ENCODE results near the gene DOCK6.

The DOCK6 gene

DNA sequence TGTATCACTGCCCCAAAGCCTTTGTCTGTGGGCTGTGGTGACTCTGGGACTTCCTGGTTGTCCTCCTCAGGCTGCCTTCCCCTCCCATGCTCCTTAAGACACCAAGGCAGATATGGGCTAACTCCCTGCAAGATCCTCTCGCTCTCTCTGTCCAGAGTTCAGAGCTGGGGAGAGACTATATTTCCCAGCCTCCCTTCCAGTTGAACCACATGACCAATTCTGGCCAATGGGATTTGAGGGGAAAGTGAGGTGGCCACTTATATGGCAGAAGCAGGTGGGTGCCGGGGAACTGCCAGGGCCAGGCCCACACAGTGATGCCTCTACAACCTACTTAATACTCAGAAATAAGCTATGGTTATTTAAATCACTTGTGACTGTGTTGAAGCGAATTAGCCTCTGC, 39.1 kb downstream of the DOCK6 start:
- no peak for DNase-seq (ENCODE audit: low spot score)

DNA sequence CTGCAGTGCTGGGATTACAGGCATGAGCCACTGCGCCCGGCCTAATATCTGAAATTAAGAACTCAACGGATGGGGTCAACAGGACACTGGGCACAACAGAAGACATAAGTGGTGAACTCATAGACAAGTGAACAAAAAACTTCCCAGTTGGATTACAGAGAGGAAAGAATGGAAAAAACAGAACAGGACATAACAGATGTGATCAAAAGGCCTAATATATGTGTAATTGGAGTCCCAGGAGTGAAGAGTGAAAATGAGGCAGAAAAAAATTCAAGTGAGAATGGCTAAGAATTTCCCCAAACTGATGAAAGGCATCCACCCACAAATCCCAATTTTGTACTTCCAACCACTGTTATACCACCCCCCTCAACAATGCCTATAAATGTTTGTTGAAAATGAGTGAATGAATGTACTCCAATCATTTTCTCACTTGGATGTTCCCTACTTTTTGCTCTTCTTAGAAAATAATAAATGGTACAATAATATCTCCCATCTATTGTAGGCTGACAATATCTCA, 41.2 kb downstream of the DOCK6 start:
- DNase-seq (ENCODE audit: low spot score): no peak

DNA sequence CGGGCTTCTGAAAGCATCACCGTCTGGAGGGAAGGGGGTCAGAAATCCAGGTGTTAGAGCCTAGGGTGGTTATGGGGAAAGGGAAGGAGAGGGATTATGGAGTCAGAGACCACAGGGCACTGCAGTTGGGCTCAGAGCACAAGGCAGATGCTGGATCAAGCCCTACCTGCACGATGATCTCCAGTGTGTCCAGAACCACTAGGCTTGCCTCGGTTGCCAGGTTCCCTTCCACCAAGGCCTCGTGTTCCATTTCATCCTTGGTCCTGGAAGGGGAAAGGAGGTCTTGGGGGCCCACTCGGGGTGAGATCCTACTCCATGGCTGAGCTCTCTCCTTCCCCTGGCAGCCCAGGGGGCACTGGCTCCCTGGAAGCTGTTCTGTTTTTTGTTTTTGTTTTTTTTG, 47.9 kb downstream of the DOCK6 start:
- no peak for DNase-seq (ENCODE audit: low spot score)

DNA sequence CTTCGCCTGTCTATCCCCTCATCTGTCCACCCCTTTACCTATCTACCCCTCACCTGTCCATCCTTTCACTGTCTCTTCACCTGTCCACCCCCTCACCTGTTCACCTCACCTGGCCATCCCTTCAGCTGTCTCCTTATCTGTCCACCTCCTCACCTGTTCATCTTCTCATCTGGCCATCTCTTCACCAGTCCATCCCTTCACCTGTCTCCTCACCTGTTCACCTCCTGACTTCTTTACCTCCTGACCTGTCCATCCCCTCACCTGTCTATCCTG, 51.7 kb downstream of the DOCK6 start:
- DNase-seq (ENCODE audit: low spot score): no peak

DNA sequence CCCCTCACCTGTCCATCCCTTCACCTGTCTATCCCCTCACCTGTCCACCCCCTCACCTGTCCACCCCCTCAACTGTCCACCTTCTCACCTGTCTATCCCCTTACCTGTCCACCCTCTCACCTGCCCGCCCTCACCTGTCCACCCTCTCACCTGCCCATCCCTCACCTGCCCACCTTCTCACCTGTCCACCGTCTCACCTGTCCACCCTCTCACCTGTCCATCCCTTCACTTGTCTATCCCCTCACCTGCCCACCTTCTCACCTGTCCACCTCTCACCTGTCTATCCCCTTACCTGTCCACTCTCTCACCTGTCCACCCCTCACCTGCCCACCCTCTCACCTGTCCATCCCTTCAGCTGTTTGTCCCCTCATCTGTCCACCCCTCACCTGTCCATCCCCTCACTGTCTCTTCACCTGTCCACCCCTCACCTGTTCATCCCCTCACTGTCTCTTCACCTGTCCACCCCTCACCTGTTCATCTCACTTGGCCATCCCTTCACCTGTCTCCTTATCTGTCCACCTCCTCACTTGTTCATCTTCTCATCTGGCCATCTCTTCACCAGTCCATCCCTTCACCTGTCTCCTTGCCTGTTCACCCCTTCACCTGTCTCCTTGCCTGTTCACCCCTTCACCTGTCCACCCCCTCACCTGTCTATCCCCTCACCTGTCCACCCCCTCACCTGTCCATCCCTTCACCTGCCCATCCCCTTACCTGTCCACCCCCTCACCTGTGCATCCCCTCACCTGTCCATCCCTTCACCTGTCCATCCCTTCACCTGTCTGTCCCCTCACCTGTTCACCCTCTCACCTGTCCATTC, 52.3 kb downstream of the DOCK6 start:
- DNase-seq (ENCODE audit: low spot score): no peak

DNA sequence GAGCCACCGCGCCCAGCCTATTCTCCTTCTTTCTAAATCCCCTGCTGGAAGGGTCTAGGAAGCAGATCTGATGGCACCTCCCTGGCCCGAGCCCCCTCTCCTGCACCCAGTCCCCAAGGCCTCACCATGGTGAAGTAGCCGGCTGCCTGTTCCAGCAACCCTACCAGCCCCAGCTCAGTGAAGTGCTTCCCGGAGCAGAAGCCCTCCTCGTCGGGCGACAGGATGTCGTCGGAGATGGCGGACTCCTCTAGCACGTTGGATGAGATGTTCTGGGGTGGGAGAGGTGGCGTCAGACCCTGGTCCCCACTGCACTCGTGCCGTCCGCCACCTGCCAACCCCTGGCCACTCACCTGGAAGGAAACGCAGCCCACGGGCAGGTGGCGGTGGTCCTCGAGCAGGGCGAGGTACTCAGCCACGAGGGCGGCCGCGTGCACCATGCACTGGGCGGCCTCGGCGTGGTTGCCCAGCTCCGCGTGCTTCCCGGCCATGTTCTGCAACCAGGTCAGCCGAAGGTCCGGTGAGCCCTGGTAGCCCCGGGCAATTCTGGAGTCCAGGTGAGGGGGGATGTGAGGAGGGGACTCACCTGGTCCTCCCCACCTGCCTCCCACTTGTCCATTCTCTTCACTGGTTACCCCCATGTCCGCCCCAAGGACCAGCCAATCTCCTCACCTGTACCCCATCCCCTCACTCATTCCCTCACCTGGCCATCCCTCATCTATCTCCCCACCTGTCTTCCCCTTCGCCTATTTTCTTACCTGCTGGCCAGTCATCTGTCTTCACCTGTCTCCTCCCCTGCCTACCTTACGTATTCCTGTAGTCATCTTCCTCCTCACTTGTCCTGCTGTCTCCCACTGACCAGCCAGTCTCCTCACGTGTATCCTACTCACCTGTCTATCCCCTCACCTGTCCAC, 53.5 kb downstream of the DOCK6 start:
- DNase-seq (ENCODE audit: low spot score): no peak

DNA sequence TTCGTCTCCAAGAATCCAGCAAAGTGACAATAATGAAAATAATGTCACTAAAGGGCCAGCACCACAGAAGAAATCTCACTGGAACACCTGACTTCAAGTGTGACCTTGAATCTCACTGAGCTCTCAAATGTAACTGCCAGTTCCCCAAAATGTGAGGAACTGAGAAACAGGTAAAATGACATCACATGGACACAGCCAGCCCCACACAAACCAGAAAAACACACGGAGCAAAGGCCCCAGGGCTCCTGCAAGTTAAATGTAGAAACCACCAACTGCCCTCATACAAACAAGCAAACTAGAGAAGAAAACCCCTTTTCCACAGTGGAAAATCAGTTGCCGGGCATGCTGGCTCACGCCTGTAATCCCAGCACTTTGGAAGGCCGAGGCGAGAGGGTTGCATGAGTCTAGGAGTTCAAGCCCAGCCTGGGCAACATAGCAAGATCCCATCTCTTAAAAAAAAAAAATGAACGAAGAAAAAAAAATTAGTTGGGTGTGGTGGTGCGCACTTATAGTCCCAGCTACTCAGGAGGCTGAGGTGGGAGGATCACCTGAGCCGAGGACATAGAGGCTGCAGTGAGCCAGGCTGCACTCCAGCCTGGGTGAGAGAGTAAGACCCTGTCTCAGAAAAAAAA, 56.3 kb downstream of the DOCK6 start:
- DNase-seq (ENCODE audit: low spot score): no peak

DNA sequence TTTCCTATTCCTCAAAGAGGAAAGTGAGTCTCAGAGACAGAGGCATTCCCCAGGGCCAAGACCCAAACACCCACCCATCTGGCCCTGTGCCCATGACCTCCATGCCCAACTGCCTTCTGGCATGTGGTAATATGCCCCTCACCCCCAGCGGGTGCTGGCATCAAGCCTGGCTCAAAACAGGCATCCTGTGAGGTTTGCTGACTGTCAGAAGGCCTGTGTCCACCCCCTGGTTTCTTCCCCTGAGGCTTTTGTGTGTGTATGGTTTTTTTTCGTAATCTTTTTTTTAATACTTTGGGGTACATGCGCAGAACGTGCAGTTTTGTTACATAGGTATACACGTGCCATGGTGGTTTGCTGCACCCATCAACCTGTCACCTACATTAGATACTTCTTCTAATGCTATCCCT, 57.4 kb downstream of the DOCK6 start:
- no peak for DNase-seq (ENCODE audit: low spot score)

DNA sequence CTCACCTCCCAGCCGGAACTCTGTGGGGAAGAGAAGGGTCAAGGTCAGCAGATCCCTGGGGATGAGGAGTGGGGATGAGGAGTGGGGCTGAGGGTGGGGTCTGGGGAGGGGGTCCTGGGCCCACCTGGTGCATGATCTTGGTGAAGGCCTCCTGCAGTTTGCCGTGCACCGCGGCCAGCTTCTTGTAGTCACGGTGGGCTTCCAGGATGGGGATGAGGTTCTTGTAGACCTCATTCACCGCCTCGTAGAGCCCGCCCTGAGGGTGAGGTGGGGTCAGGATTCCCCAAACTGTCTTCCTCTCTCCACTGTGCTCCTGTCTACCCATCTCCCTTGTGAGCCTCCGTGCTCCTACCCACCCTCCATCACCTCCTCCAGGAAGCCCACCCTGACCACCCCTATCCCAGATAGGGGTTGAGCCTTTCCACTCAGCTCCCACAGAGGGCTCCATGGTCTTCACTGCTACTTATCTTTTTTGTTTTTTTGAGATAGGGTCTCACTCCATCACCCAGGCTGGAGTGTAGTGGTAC, 58.2 kb downstream of the DOCK6 start:
- no peak for DNase-seq (ENCODE audit: low spot score)

DNA sequence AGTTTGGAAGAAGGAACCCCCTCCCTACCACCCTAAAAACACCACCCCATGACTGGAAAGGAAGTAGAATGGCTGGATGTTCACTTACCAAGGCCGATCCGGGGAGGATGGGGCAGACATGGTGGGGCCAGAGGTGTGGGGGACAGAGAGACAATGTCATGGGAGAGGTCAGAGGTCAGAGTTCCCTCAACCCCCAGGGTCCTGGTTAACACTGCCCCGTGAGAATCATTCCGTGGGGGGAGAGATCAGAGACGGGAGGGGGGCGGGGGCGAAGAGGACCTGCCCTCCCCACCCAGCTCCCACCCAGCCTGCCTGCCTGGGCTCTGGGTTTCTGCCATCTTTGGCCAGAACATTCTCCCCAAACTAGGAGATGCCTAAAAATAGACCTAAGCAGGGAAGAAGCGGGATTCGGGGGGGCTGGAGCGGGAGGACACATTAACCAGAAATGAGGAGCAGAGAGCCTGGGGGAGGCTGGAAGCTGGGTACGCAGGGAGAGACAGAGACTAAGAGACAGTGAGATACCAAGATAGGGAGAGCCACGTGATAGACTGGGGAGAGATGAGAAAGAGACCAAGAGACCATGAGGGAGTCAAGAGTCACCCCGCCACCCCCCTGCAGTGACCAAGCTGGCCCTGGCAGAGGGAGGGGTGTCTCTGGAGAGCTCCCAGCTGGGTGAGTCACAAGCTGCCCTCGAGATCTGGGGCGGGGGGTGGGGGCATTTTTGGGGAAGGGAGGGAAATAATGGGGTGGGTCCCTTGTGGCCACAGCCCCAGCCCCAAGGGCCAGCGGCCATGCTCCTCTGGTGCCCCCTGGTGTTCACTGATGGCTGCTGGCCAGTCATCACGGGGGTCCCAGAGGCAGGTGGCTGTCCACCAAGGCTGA, 58.9 kb downstream of the DOCK6 start:
- DNase-seq (ENCODE audit: low spot score): peak; percentile 72

DNA sequence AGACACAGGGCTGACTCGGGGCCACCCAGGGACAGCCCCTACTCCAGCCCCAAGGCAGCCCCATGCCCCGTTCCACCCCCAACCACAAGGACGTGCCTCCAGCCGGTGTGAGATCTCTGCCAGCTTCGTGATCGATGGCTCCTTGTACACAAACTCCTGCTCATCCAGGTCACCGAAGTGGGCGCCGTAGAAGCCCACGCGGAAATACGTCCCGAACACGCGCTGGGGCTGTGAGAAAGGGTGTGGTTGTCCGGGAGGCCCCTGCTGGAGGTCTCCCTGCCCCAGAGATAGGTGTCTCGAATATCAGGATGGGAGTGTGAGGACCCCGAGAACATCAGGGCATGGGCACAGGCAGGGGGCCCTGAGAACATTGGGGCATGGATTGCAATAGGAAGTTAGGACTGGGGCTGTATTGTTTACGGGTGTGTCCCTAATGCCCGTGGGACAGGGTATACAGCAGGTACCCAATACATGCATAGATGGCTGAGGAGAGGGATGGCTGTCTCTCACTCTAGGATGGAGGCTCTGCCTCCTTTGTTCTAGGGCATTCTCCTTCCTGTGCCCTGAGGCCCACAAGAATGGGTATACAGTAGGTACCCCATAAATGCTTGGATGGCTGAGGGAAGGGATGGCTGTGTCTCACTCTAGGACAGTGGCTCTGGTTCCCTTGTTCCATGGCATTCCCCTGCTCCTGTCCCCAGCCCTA, 59.7 kb downstream of the DOCK6 start:
- no peak for DNase-seq (ENCODE audit: low spot score)

DNA sequence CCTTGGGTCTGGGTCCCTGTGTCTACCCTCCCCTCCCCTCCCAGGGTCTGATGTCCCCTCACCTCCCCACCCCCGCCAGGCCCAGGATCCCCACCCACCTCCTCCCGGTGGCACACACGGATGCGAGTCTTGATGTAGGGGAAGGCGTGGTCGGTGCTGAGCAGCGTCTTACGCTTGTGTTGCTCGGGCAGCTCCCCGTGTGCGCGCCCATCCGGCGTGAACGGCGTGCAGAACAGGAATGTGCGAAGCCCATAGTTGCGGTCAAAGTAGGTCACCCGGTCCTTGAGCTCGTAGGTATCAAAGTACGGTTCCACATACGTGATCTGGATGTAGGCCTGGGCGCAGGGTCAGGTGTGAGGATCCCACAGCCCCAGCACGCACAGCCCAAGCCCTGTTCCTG, 60.5 kb downstream of the DOCK6 start:
- no peak for DNase-seq (ENCODE audit: low spot score)

DNA sequence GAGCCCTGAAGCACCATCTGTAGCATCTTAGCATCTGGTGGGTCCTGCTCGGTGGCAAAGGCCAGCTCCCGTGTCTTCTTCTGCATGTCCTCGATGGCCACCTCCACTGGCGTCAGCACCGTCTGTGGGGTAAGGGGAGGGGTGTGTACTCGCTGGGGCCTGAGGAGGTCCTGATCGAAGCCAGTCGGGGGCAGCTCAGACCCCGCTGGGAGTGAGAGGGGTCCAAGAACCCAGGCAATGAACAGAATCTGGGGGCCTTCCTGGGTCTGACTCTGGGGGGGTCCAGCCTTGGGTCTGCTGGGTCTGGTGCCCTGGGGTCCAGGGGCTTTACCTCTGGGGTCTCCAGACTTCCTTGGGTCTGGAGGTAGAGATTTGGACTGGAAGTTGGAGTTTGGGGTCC, 61.4 kb downstream of the DOCK6 start:
- DNase-seq (ENCODE audit: low spot score): no peak

DNA sequence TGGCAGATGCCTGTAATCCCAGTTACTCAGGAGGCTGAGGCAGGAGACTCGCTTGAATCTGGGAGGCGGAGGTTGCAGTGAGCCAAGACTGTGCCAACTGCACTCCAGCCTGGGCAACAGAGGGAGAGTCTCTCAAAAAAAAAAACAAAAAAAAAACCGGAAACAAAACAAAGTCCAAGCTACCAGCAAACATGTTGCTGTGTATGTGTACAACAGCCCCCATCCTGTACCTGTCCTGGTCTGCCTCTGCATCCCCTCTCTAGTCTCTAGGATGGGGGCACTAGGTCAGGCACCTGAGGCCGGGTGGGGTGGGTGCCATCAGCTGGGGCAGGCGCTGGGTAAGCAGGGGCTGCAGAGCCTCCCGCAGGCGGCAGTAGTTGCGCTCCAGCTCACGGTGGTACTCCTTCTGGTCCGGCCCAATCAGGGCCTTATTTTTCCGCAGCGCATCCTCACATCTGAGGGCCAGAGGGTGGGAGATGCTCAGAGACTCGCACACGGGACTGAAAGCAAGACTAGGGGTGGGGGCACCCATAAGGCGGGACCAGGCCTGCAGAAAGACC, 62.2 kb downstream of the DOCK6 start:
- DNase-seq (ENCODE audit: low spot score): no peak

DNA sequence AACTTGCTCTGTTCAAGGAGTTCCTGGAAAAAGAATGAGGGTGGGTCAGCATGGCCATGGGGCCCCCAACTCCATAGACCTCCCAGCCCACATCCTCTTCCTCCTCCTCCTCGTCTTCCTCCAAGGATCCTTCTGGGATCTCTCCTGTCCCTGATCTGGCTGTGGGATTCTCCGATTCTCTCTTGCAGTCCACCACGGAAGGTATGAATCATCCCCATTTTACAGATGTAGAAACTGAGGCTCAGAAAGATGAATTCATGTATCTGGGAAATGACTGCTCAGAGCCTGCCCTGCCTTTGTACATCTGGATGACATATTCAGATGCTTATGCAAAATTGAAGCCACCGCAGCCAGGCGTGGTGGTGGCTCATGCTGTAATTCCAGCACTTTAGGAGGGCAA, 62.8 kb downstream of the DOCK6 start:
- no peak for DNase-seq (ENCODE audit: low spot score)

DNA sequence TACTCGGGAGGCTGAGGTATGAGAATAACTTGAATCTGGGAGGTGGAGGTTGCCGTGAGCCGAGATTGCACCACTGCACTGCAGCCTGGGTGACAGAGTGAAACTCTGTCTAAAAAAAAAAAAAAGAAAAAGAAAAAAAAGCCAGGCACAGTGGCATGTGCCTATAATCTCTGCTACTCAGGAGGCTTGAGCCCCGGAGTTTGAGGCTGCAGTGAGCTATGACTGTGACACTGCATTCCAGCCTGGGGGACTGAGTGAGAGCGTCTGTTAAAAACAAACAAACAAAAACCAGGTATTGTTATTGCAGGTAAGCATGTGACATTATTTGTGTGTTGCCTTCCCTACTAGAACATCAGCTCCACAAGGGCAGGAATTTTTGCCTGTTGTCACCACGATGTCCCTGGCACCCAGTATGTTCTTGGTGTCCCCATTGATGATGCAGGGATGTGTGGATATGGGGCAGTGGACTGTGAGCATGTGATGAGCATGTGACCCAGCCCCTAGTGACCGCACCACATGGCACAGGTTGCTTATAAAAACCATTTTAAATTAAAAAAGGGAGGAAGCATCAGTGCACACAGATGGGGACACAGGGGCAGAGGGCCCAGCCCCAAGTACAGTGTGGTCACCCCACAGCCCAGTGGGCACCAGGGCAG, 63.4 kb downstream of the DOCK6 start:
- DNase-seq (ENCODE audit: low spot score): no peak

DNA sequence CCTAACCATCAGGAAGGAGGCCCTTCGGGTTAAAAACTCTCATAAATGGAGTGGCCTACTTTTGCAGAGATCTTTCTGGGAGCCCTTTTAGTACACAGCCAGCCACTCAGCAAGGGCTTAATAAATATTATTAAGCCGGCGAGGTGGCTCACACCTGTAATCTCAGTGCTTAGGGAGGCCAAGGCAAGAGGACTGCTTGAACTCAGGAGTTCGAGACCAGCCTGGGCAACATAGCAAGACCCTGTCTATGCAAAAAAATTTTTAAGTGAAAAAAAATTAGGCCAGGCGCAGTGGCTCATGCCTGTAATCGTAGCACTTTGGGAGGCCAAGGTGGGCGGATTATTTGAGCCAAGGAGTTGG, 64.2 kb downstream of the DOCK6 start:
- no peak for DNase-seq (ENCODE audit: low spot score)

DNA sequence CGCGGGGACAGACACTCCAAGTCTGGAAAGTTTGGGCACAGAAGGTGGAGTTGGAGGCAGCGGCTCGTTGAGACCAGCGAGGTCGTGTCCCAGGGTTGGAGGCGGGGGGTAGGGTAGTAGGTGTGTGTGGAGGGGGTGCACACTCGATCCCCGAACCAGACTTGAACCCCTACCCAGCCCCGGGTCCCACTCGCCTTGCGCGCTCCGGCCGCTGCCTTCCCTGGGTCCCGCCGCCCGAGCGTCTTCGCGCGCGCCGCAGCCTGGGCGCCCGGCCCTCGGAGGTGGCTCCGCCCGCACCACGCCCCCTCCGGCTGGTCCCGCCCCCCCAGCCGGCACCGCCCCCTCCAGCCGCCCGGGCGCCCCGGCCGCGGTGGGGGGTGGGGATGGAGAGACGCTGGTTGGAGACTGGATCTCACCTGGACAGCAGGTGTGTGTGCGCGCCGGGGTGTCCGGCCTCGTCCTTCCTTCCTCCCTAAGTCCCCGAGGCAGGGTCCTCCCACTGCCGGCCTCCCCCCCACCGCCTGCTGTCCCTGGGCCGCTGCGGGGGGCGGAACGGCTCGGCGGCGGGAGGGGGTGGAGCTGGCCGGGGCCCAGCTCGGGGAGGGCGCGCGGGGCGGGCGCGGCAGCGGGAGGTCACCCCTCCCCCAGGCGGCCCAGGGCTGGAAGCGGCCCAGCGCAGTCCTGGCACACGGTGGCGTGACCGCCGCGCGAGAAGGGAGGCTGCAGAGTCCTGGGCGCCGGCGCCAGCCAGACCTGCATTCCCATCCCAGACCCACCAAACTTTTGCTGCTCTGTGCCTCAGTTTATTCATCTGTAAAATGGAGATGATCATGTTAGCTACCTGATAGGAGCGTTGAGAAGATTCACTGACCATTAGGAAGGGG, 64.8 kb downstream of the DOCK6 start, which contains the start of gene KANK2:
Gene KANK2, minus strand, starts transcription at position 255 of the 884 bp plus-strand sequence. CDS start 3,034 bp downstream, outside the sequence.
- DNase-seq (ENCODE audit: low spot score): peak; percentile 90

All from hematopoietic multipotent progenitor cell treated with erythropoietin and hydrocortisone succinate and interleukin-3 and kit ligand, for 17 days (in vitro differentiated cells).